Panc1 (cell line): ENCODE results near the gene GRM4.

Experiments used
- CTCF ChIP-seq: fragments of 450-650 bp; IDR thresholded peaks from 2 replicates; pipeline ENCODE4 v1.5.1; 2017; ENCODE audit warnings: mild to moderate bottlenecking
- POLR2AphosphoS5 ChIP-seq: IDR thresholded peaks from 2 replicates; pipeline ENCODE4 v1.6.1; 2012; ENCODE audit warnings: mild to moderate bottlenecking, low read depth, low read length, moderate library complexity
- REST ChIP-seq, 2 experiments: IDR thresholded peaks; 2 replicates each; pipeline ENCODE4 v1.6.1; 2011 to 2012; ENCODE audit warnings: low read depth in 2 of 2, control low read depth in 1 of 2, low read length in 1 of 2, mild to moderate bottlenecking in 1 of 2, moderate library complexity in 1 of 2; ENCODE audit not compliant: insufficient read depth in 1 of 2

- no peak for TF ChIP-seq REST (IDR thresholded peaks at IDR 0.05; ENCODE audit: insufficient read depth in 1 of 2, low read depth in 2 of 2, low read length in 1 of 2)
- TF ChIP-seq CTCF: no peak
- TF ChIP-seq POLR2AphosphoS5: no peak
These were observed 89.4 kb downstream of the GRM4 start for GRCh38 chr6:34056305-34057108.
